Astrocyte of the spinal cord (primary cell): Measurements from ENCODE around the gene BCL2.

ENCODE experiments used
- DNase-seq: peaks from one replicate; pipeline ENCODE4 v3.0.0; 2011; ENCODE audit warnings: low read depth, low spot score
- H3K4me3 ChIP-seq: 2 replicates; pipeline ENCODE4 v1.5.1; 2011; ENCODE audit warnings: low read depth, mild to moderate bottlenecking, low read length, moderate library complexity
- in situ Hi-C: cut with HindIII; loops from 2 replicates; pipeline ENCODE4 v1.10.0; 2017; ENCODE audit warnings: low sequenced_read_pairs
- TF ChIP-seq, protein P1 (sequence below): IDR thresholded peaks from 2 replicates; pipeline ENCODE4 v1.5.1; 2012; ENCODE audit warnings: low read depth, mild to moderate bottlenecking, low read length, inconsistent platforms

The BCL2 gene

DNA sequence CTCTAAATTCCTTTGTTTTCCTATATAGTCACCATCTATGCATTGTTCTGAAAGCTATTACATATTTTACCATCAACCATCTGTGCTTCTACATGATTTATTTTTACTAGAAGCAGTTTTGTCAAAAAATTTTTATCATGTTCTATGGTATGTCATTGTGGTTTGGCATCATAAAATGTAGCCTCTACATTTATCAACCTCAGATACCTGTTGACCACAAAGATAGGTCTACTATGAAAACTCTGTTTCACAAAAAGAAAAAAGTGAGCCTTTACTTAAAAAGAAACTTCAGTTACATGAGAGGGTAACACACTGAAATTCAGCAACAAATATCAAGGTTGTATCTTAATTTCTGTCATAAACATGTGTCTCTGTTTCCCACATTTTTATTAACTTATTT lies 3.7 kb downstream of the BCL2 start:
- H3K4me3 ChIP-seq: no peak overlapping the region
- no peak for DNase-seq
- TF ChIP-seq, protein P1, sequence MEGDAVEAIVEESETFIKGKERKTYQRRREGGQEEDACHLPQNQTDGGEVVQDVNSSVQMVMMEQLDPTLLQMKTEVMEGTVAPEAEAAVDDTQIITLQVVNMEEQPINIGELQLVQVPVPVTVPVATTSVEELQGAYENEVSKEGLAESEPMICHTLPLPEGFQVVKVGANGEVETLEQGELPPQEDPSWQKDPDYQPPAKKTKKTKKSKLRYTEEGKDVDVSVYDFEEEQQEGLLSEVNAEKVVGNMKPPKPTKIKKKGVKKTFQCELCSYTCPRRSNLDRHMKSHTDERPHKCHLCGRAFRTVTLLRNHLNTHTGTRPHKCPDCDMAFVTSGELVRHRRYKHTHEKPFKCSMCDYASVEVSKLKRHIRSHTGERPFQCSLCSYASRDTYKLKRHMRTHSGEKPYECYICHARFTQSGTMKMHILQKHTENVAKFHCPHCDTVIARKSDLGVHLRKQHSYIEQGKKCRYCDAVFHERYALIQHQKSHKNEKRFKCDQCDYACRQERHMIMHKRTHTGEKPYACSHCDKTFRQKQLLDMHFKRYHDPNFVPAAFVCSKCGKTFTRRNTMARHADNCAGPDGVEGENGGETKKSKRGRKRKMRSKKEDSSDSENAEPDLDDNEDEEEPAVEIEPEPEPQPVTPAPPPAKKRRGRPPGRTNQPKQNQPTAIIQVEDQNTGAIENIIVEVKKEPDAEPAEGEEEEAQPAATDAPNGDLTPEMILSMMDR: no peak
- in situ Hi-C loops: no loop called here

DNA sequence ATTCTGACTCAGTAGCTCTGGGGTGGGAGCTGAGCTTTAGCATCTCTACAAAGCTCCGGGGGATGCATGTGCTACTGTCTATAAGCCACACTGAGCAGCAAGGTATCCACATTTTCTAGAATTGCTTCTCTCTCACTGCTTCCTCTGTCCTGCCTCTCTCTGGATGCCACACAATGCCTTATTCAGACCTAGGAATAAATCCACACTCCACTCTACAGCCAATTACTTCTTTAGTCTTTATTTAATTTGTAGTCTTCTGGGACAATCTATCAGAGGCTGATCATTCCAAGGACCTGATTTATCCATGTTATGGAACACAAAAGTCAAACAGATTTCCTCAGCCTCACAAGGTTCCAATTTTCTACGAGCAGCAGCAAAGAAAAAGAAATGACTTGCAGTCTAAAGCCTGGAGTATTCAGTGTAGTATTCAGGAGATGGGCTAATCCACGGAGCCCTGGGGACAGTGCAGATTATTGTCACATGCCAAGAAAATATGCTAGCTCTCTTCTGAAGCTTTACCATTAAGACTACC lies 4.4 kb downstream of the BCL2 start:
- in situ Hi-C loops: no loop called here
- no peak overlapping the region for H3K4me3 ChIP-seq
- TF ChIP-seq, protein P1: no peak

DNA sequence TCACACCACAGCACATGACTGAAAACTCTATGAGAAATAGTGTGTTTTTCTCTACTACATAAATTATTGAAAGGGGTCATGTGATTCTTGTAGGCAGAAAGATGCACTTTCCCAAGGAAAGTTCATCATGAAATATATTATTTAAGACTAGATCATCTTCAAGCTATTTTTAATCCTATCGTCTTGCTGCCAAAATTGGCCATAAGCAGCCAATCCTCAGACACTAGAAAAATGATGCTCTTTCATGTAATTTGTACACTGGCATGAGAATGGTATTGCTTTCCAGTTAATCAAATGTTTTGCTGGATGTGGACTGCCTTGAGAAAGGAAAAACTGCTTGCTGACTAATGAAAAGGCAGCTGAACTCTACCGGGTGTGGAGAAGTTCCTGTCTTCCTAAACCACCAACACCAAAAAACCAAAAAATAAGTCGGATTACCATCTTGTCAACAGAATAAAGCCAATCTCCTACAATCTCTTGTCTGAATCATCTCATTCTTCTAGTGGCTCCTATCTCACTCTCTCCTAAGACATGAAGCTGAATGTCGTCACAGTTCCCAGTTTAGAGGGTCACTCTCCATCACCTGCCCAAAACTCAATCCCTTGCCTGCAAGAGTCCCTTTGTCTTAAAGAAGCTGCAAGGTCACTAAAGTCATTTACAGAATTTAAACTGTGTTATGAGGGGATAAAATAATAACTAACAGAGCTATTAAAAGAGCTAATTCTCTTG lies 5.3 kb downstream of the BCL2 start:
- in situ Hi-C loops: no loop called here
- no peak for DNase-seq
- TF ChIP-seq, protein P1: no peak
- no peak overlapping the region for H3K4me3 ChIP-seq

More for the DNA sequence above, 4.4 kb downstream of the BCL2 start:
- DNase-seq: no peak

DNA sequence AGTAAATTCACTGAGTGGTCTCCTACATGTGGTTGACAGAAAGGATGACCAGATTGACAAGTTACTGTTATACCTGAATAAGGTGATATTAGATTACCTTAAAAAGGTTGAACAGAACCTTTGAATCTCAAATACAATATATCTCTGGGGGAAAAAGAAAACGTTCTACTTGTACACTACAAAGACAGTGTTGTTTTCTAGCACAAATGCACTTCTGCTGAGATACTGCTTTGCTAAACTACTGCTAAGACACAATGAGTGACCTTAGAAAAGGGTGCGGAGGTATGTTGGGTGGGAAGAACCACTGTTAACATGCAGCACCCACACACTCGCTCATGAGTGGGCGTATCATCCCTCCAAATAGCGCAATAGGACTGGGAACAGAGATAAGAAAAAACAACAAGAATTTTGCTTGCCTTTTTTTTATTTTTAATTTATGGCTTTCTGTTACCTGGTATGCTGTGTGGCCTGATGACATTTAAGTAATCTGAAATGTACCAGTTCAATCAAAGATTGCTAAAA lies 6.1 kb downstream of the BCL2 start:
- DNase-seq: no peak
- TF ChIP-seq, protein P1: no peak
- no peak overlapping the region for H3K4me3 ChIP-seq
- in situ Hi-C loops: no loop called here

DNA sequence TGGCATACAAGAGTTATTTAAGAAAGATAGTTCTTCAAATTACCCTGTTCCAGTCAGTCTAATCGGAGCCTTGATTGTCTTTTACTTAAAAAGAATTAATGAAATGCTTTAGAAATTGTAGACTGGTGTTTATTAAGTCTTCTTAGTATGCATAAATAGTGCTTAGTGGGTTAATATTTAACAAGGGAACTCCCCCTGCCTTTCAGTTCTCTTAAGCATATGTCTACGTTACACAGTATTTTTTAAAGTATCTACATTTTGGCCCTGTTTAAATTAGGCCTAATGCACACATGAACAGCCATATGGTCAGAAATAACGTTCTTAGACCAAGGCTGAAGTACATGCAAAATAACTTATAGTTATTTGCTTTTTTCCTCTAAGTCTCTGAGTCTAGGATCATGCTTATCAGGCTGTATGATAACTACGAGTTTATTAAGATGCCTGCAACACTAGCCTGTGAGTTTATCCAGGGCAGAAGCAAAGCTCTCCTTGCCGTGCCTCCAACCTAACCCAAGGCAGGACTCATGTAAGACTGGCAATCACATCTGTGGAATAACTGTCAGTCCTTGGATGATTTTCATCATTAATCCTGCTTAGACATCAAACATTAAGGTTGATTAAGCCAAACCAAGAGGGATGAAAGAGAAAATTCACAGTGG lies 6.7 kb downstream of the BCL2 start:
- TF ChIP-seq, protein P1: no peak
- no peak for DNase-seq
- no peak overlapping the region for H3K4me3 ChIP-seq
- in situ Hi-C loops: no loop called here

DNA sequence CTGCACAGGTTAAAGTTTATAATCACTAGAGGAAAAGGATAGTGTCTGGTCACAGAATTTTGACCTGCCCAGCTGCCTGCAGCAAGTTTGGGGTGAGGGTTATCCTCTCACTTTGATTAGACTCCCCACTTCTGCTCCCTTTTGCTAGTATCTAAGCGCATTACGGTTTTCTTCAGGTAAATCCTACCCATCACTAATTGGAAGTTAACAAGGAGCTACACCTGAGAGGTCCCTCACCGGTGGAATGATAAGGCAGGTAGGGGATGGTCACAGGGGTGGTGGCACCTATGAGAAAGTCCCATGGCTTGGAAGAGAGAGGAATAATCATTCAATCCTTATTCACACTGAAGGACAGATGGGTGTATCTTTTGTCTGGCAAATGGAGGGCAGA lies 7.6 kb downstream of the BCL2 start:
- in situ Hi-C loops: no loop called here
- no peak overlapping the region for H3K4me3 ChIP-seq

More for the DNA sequence above, 7.6 kb downstream of the BCL2 start:
- TF ChIP-seq, protein P1: no peak
- no peak for DNase-seq
